Fibroblast of skin of scalp (primary cell): ENCODE data around the gene DSTYK.

Experiments used
- DNase-seq: peaks from one replicate; pipeline ENCODE4 v3.0.0-alpha.2; 2013

The DSTYK gene

GRCh38 chr1:205124726-205125125 lies 86.8 kb downstream of the DSTYK start:
- DNase-seq: no peak

DNA sequence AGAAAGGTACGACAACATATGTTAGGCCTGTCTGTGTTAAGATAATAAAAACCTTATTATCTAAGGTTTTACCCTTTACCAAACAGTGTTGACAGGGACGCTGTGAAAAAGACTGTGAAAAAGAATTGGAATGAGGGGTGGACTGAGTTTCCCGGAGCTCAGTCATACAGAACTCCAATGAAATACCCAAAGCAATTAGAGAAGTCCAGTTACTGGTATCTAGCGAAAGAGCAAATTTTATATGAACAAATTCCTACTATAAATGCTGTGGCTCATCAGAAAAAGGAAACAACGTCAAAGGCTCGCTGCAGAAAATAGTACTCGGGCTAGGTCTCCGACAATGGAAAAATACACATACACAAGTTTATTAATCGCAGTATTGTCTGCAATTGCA lies 89.0 kb downstream of the DSTYK start:
- no peak for DNase-seq

- DNase-seq: peak; percentile 98
Measured at GRCh38 chr1:205121660-205122488, 89.6 kb downstream of the DSTYK start, which contains the start of gene RBBP5. RBBP5 (minus strand) TSS chr1:205121978; CDS start chr1:205121873, 105 bp downstream.

- DNase-seq: no peak
Measured at GRCh38 chr1:205118752-205119151, 92.8 kb downstream of the DSTYK start.

DNA sequence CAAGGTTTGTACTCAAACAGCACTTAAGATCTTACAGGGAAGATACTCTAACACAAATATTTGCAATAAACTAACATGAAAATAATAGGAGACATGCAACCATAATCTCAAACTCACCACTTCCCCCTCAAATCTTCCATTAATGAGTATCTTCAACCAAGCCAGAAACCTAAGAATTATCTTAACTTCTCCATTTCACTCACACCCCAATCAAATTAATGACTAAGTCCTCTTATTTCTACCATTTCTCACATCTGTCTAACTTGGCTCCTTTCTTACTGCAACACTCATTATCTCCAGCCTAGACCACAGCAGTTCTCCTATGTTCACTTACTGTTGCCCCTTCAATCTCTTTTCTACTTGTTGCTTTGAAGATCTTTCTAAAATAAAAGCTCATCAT lies 100.1 kb downstream of the DSTYK start:
- no peak for DNase-seq

DNA sequence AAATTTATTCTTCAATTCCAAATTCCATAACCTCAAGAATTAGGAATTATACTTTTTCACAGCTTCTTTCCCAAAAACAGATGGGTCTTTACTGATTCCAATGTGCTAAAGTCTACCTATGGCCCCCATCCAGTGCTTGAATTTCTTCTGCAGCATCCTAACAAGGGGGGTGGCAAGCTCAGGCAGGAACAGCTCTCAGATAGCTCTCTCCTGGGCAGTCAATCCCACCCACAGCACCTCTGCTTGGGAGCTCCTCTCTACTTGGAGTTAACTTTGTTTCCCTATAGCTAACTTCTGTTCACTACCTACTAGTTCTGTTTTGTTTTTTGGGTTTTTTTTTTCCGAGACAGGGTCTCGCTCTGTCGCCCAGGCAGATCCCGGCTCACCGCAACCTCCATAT lies 101.8 kb downstream of the DSTYK start:
- DNase-seq: no peak

- no peak for DNase-seq
Measured at GRCh38 chr1:205109269-205109668, 102.2 kb downstream of the DSTYK start.

GRCh38 chr1:205108464-205108863 lies 103.0 kb downstream of the DSTYK start:
- DNase-seq: no peak

DNA sequence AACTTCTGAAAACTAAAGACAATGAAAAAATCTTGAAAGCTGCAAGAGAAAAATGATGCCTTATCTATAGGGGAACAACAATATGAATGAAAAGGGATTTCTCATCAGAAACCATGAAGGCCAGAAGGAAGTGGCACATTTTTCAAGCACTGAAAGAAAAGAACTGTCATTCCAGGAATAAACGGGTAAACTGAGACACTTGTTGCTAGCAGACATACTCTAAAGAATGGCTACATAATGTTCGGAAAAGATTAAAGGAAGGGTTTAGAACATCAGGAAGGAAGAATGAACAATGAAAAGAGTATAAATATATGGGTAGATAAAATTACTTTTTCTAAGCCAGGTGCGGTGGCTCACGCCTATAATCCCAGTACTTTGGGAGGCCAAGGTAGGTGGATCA lies 104.2 kb downstream of the DSTYK start:
- no peak for DNase-seq

GRCh38 chr1:205102404-205102803 lies 109.1 kb downstream of the DSTYK start:
- no peak for DNase-seq

- no peak for DNase-seq
Measured at GRCh38 chr1:205098242-205098641, 113.3 kb downstream of the DSTYK start.

DNA sequence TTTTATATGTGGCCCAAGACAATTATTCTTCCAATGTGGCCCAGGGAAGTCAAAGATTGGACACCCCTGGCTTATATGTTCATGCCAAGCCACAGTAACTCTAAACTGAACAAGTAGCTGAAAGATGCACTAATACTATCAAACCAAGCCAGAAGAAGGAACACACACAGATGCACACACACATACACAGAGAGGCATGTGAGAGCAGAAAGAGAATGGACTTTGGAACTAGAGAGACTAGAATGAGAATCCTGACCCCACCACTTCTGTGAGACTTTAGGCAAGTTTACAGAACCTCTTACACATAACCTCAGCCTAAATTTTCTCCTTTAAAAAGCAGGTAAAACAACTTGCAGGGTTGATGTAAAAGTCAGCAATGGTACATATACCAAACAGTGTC lies 116.1 kb downstream of the DSTYK start:
- no peak for DNase-seq
